ENCODE results near the gene PREB. TPM values are rescaled to one million over a fixed set of nuclear protein-coding genes. Genes with fewer than 3 reads are reported as not detected.

Gene PREB
- total RNA-seq, 1 donor from 2014 or later, result 56.3 TPM

DNA sequence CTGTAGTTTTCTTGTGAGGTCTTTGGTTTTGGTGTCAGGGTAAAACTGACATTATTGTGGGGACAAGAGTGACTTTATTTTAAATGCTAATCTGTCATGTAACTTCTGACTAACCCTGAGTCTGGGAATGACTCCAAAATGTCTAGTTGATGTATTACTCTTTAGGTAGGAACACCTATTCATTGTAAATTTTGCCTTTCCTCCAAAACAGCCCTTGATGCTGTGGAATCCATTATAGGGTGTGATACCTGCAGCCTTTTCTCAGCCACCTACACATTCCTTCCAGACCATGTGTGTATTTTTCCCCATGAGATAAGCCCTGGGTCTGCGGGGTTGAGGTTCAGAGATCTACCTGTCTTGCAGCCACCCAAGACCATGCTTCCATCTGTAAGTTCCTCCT is 8.8 kb upstream of the PREB start:
- H3K27me3 Mint-ChIP-seq (ENCODE audit: low read depth), result peaks cover 31% of the 10 kb centered on the region
- H3K36me3 Mint-ChIP-seq (ENCODE audit: low read depth), result no peaks in the 10 kb centered on the region
- no peak overlapping the region for H3K4me3 Mint-ChIP-seq

GRCh38 chr2:27139310-27139709 is 4.9 kb upstream of the PREB start, which contains the start of gene PRR30:
PRR30 (minus strand) TSS chr2:27139410; CDS start chr2:27138329, 1,081 bp downstream.
- no peak for DNase-seq (ENCODE audit: low read depth, low spot score)
- no peak within 1 kb of the TSS for H3K27ac Mint-ChIP-seq (ENCODE audit: unreplicated experiment)
- no peak for TF ChIP-seq CTCF (conservative IDR thresholded peaks at IDR 0.05)
- H3K9me3 Mint-ChIP-seq, result peaks cover 5% of the 10 kb centered on the region
- H3K36me3 Mint-ChIP-seq (ENCODE audit: low read depth), result no peaks in the 10 kb centered on the region
- H3K4me1 Mint-ChIP-seq, result no peaks in the 10 kb centered on the region
- H3K4me3 Mint-ChIP-seq, result peak within 1 kb of the TSS; percentile 47
- H3K27me3 Mint-ChIP-seq (ENCODE audit: low read depth), result peaks cover 26% of the 10 kb centered on the region

More for the DNA sequence above, 8.8 kb upstream of the PREB start:
- H3K9me3 Mint-ChIP-seq, result peaks cover 5% of the 10 kb centered on the region
- no peak for TF ChIP-seq CTCF (conservative IDR thresholded peaks at IDR 0.05)
- H3K4me1 Mint-ChIP-seq, result no peaks in the 10 kb centered on the region
- no peak for DNase-seq (ENCODE audit: low read depth, low spot score)
- H3K27ac Mint-ChIP-seq (ENCODE audit: unreplicated experiment), result no peak overlapping the region

DNA sequence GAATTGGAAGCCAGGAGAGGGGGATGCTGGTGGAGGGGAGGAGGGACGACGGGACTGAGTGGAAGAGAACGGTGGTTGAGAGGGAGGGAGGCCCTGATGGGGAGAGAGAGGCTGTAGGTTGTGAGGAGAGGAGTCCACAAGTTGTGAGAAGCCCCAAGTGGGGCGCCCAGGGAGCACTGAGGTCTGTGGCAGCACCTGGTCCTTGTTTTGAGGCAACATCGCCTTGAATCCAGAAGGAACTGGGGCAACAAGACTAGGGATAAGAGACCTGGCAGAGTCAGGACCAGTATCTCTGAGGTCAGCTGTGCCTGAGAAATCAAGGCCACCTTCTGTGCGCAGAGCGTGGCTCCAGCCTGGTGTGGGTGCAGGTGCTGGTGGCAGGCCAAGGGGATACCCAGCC is 3.7 kb upstream of the PREB start:
- H3K9me3 Mint-ChIP-seq, result peaks cover 3% of the 10 kb centered on the region
- DNase-seq (ENCODE audit: low read depth, low spot score), result no peak
- peak overlapping the region; percentile 47 for H3K4me3 Mint-ChIP-seq
- peaks cover 8% of the 10 kb centered on the region for H3K4me1 Mint-ChIP-seq
- H3K27ac Mint-ChIP-seq (ENCODE audit: unreplicated experiment), result no peak overlapping the region
- no peaks in the 10 kb centered on the region for H3K36me3 Mint-ChIP-seq (ENCODE audit: low read depth)
- peaks cover 14% of the 10 kb centered on the region for H3K27me3 Mint-ChIP-seq (ENCODE audit: low read depth)
- no peak for TF ChIP-seq CTCF (conservative IDR thresholded peaks at IDR 0.05)

- no peaks in the 10 kb centered on the region for H3K9me3 Mint-ChIP-seq
- TF ChIP-seq CTCF (conservative IDR thresholded peaks at IDR 0.05), result no peak
- no peak overlapping the region for H3K27ac Mint-ChIP-seq (ENCODE audit: unreplicated experiment)
- no peak for DNase-seq (ENCODE audit: low read depth, low spot score)
- H3K27me3 Mint-ChIP-seq (ENCODE audit: low read depth), result peaks cover 9% of the 10 kb centered on the region
- H3K36me3 Mint-ChIP-seq (ENCODE audit: low read depth), result no peaks in the 10 kb centered on the region
- H3K4me3 Mint-ChIP-seq, result peak overlapping the region; percentile 47
- peaks cover 12% of the 10 kb centered on the region for H3K4me1 Mint-ChIP-seq
Measured at GRCh38 chr2:27137322-27137935, 3.0 kb upstream of the PREB start.

DNA sequence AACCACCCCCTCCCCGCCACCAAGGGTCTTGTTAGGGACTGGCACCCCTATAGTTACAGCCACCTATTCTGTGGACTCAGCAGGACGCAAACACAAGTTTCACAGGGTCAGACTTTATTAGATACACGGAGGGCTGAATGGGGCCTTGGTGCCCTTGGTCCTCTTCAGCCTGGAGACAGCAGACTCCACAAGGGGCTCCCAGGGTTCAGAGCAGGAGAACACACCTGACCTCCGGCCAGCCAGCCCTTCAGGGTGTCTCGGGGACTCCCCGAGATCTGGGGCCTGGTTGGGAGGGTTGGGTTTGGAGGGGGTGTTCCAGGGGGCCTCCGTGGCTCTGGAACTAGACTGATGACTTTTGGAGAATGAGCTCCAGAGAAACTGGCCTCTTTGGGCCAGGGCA is 2.3 kb upstream of the PREB start:
- Mint-ChIP-seq H3K4me3 (peak overlapping the region; percentile 10), H3K4me1 (peaks cover 12% of the 10 kb centered on the region), H3K9me3 (no peaks in the 10 kb centered on the region), H3K27ac (ENCODE audit: unreplicated experiment) (no peak overlapping the region), H3K36me3 (ENCODE audit: low read depth) (no peaks in the 10 kb centered on the region), H3K27me3 (ENCODE audit: low read depth) (peaks cover 9% of the 10 kb centered on the region)
- DNase-seq (ENCODE audit: low read depth, low spot score), result no peak
- no peak for TF ChIP-seq CTCF (conservative IDR thresholded peaks at IDR 0.05)

All from neural crest cell (in vitro differentiated cells).